CD14-positive monocyte (primary cell): ENCODE results near the gene PPP2R1B. TPM values are rescaled to one million over a fixed set of nuclear protein-coding genes. Genes with fewer than 3 reads are reported as not detected.

Experiments used
- DNase-seq, 3 donors: peaks; one replicate each; pipeline ENCODE4 v3.0.0-alpha.2; 2011 to 2022
- H2AFZ ChIP-seq: 2 replicates; pipeline ENCODE4 v1.6.0; 2012; ENCODE audit warnings: mild to moderate bottlenecking, low read depth, low read length, inconsistent platforms; ENCODE audit not compliant: insufficient read depth, poor library complexity, severe bottlenecking
- H3K27ac ChIP-seq, 2 donors: 1 replicate in 1 of 2; 2 replicates in 1 of 2; pipeline ENCODE4 v1.5.1; 2012 to 2013; ENCODE audit warnings: low read length in 2 of 2, control low read depth in 1 of 2, inconsistent platforms in 1 of 2, low read depth in 1 of 2, mild to moderate bottlenecking in 1 of 2
- H3K27me3 ChIP-seq, 2 donors: one replicate each; pipeline versions ENCODE4 v1.6.0 to v1.6.1; 2011 to 2013; ENCODE audit warnings: low read length in 2 of 2; ENCODE audit not compliant: control insufficient read depth in 2 of 2, insufficient read depth in 2 of 2
- H3K36me3 ChIP-seq, 2 donors: replicated peaks in 1 of 2; 1 replicate in 1 of 2; 2 replicates in 1 of 2; pipeline versions ENCODE4 v1.5.1 to v1.6.1; 2012 to 2013; ENCODE audit warnings: low read length in 2 of 2, control low read depth in 1 of 2, inconsistent platforms in 1 of 2, mild to moderate bottlenecking in 1 of 2; ENCODE audit not compliant: insufficient read depth in 2 of 2, control insufficient read depth in 1 of 2
- H3K4me1 ChIP-seq, 2 donors: 1 replicate in 1 of 2; 2 replicates in 1 of 2; pipeline versions ENCODE4 v1.5.1 to v1.6.1; 2012 to 2013; ENCODE audit warnings: low read length in 2 of 2, control low read depth in 1 of 2, inconsistent platforms in 1 of 2, mild to moderate bottlenecking in 1 of 2, moderate library complexity in 1 of 2; ENCODE audit not compliant: insufficient read depth in 2 of 2, control insufficient read depth in 1 of 2
- H3K4me2 ChIP-seq: replicated peaks from 2 replicates; pipeline ENCODE3; 2012; ENCODE audit warnings: low read length, moderate library complexity, mild to moderate bottlenecking; ENCODE audit not compliant: poor library complexity, severe bottlenecking; ENCODE audit errors: extremely low read depth
- H3K4me3 ChIP-seq, 3 experiments: fragments of 200-600 bp in 1 of 3; sonication (generic) in 1 of 3; replicated peaks in 1 of 3; 1 replicate in 2 of 3; 2 replicates in 1 of 3; pipeline ENCODE4 v1.5.1; 2011 to 2013; ENCODE audit warnings: low read length in 3 of 3, mild to moderate bottlenecking in 3 of 3, control low read depth in 2 of 3, low read depth in 2 of 3, inconsistent platforms in 1 of 3, moderate library complexity in 1 of 3
- H3K79me2 ChIP-seq: 2 replicates; pipeline ENCODE4 v1.6.0; 2012; ENCODE audit warnings: mild to moderate bottlenecking, control low read depth, inconsistent platforms, low read length, moderate library complexity; ENCODE audit not compliant: insufficient read depth
- H3K9ac ChIP-seq: 2 replicates; pipeline ENCODE4 v1.6.0; 2017; ENCODE audit warnings: low read length, mild to moderate bottlenecking; ENCODE audit not compliant: insufficient read depth, poor library complexity, severe bottlenecking
- H3K9me3 ChIP-seq, 2 donors: replicated peaks in 1 of 2; 1 replicate in 1 of 2; 2 replicates in 1 of 2; pipeline versions ENCODE4 v1.5.1 to v1.6.1; 2012 to 2013; ENCODE audit warnings: low read length in 2 of 2, control low read depth in 1 of 2; ENCODE audit not compliant: control insufficient read depth in 1 of 2, insufficient read depth in 1 of 2
- H4K20me1 ChIP-seq: 2 replicates; pipeline ENCODE4 v1.6.0; 2012; ENCODE audit warnings: mild to moderate bottlenecking, low read length, control low read depth, moderate library complexity; ENCODE audit not compliant: insufficient read depth
- H3K27ac Mint-ChIP-seq, 7 donors: one replicate each; pipeline ENCODE4 v1.8.0; 2020; ENCODE audit warnings: mild to moderate bottlenecking in 7 of 7, mixed read lengths in 7 of 7, moderate library complexity in 6 of 7, inconsistent platforms in 2 of 7
- H3K27me3 Mint-ChIP-seq, 3 donors: one replicate each; pipeline ENCODE4 v1.8.0; 2021 to 2022; ENCODE audit warnings: low read depth in 3 of 3, mild to moderate bottlenecking in 3 of 3, mixed read lengths in 3 of 3, moderate library complexity in 3 of 3, inconsistent platforms in 1 of 3
- H3K36me3 Mint-ChIP-seq, 2 donors: one replicate each; pipeline ENCODE4 v1.8.0; 2020; ENCODE audit warnings: mixed read lengths in 2 of 2, inconsistent platforms in 1 of 2, mild to moderate bottlenecking in 1 of 2
- H3K4me1 Mint-ChIP-seq: one replicate; pipeline ENCODE4 v1.8.0; 2020; ENCODE audit warnings: mild to moderate bottlenecking, mixed read lengths
- H3K4me3 Mint-ChIP-seq, 2 donors: one replicate each; pipeline ENCODE4 v1.8.0; 2020; ENCODE audit warnings: mild to moderate bottlenecking in 2 of 2, mixed read lengths in 2 of 2, moderate library complexity in 1 of 2
- H3K9me3 Mint-ChIP-seq, 7 donors: one replicate each; pipeline ENCODE4 v1.8.0; 2020 to 2022; ENCODE audit warnings: mixed read lengths in 7 of 7, mild to moderate bottlenecking in 6 of 7, moderate library complexity in 6 of 7, inconsistent platforms in 2 of 7
- WGBS: methylation state at CpG from one replicate; pipeline ENCODE4 v1.1.5; 2013; ENCODE audit warnings: missing lambda C conversion rate; ENCODE audit not compliant: insufficient coverage; 5-methylcytosine and 5-hydroxymethylcytosine counted together
- intact Hi-C, 2 donors: fragments of 100-400 bp; cut with micrococcal nuclease; formaldehyde crosslinking; loops; one replicate each; pipeline versions ENCODE4 v1.15.0 to v1.15.1; 2023
- polyA plus RNA-seq, 3 donors: library from polyadenylated mRNA; depleted of rRNA in 1 of 3; unstranded in 2 of 3; stranded (reverse) in 1 of 3; fragments of 300-500 nt in 2 of 3; fragments of >200 nt in 1 of 3; fragmentation: Illumina TruSeq in 2 of 3; gene quantifications; 1 replicate in 2 of 3; 2 replicates in 1 of 3; pipeline ENCODE4 v1.2.3, GENCODE V29; 2012 to 2021
- TF ChIP-seq, protein P1 (sequence below): fragments of 200-600 bp; IDR thresholded peaks from one replicate; pipeline ENCODE4 v1.8.0; 2022; ENCODE audit warnings: antibody characterized with exemption, mild to moderate bottlenecking

Gene PPP2R1B
- polyA plus RNA-seq, 3 donors: 5.4 to 16.9 (median 11.2) TPM

GRCh38 chr11:111745719-111746504 is 20.3 kb downstream of the PPP2R1B start:
- no peak overlapping the region for H3K4me2 ChIP-seq
- H3K9me3 ChIP-seq: no peaks in the 10 kb centered on the region
- no peak overlapping the region for H3K27ac ChIP-seq
- H3K4me3 ChIP-seq: no peak overlapping the region
- Mint-ChIP-seq H3K4me1 (no peaks in the 10 kb centered on the region), H3K27me3 (no peaks in the 10 kb centered on the region), H3K9me3 (peaks cover 0 to 3% (median 0%) of the 10 kb centered on the region in 7 donors), H3K4me3 (no peak overlapping the region), H3K36me3 (peaks cover 79 to 97% of the 10 kb centered on the region in 2 donors), H3K27ac (no peak overlapping the region)
- H3K79me2 ChIP-seq: no peaks in the 10 kb centered on the region
- DNase-seq: no peak
- H2AFZ ChIP-seq: no peak overlapping the region
- no peaks in the 10 kb centered on the region for H4K20me1 ChIP-seq
- peaks cover 91 to 98% of the 10 kb centered on the region in 2 donors for H3K36me3 ChIP-seq
- no peak overlapping the region for H3K9ac ChIP-seq
- no peaks in the 10 kb centered on the region for H3K4me1 ChIP-seq
- TF ChIP-seq, protein P1, sequence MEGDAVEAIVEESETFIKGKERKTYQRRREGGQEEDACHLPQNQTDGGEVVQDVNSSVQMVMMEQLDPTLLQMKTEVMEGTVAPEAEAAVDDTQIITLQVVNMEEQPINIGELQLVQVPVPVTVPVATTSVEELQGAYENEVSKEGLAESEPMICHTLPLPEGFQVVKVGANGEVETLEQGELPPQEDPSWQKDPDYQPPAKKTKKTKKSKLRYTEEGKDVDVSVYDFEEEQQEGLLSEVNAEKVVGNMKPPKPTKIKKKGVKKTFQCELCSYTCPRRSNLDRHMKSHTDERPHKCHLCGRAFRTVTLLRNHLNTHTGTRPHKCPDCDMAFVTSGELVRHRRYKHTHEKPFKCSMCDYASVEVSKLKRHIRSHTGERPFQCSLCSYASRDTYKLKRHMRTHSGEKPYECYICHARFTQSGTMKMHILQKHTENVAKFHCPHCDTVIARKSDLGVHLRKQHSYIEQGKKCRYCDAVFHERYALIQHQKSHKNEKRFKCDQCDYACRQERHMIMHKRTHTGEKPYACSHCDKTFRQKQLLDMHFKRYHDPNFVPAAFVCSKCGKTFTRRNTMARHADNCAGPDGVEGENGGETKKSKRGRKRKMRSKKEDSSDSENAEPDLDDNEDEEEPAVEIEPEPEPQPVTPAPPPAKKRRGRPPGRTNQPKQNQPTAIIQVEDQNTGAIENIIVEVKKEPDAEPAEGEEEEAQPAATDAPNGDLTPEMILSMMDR: no peak
- no CpG with 5 or more reads among the region's 6 CpGs for WGBS
- no peaks in the 10 kb centered on the region for H3K27me3 ChIP-seq
- intact Hi-C loops: no loop called here

- intact Hi-C loops: no loop called here
- Mint-ChIP-seq H3K4me3 (no peak overlapping the region), H3K27me3 (no peaks in the 10 kb centered on the region), H3K9me3 (peaks cover 0 to 3% (median 0%) of the 10 kb centered on the region in 7 donors), H3K27ac (no peak overlapping the region), H3K4me1 (no peaks in the 10 kb centered on the region), H3K36me3 (peaks cover 78 to 93% of the 10 kb centered on the region in 2 donors)
- no peaks in the 10 kb centered on the region for H3K79me2 ChIP-seq
- no peaks in the 10 kb centered on the region for H3K9me3 ChIP-seq
- no peaks in the 10 kb centered on the region for H4K20me1 ChIP-seq
- no peak overlapping the region for H3K9ac ChIP-seq
- no peak overlapping the region for H3K27ac ChIP-seq
- no peaks in the 10 kb centered on the region for H3K27me3 ChIP-seq
- no peak overlapping the region for H3K4me2 ChIP-seq
- H2AFZ ChIP-seq: no peak overlapping the region
- DNase-seq: no peak
- no peaks in the 10 kb centered on the region for H3K4me1 ChIP-seq
- H3K36me3 ChIP-seq: peaks cover 87 to 99% of the 10 kb centered on the region in 2 donors
- H3K4me3 ChIP-seq: no peak overlapping the region
- WGBS: 100% methylated on average over 2 of the region's 2 CpGs
- TF ChIP-seq, protein P1: no peak
Observed at GRCh38 chr11:111743700-111744099, 22.5 kb downstream of the PPP2R1B start.
